ENCODE data around the gene RTN4IP1. TPM values are rescaled to one million over a fixed set of nuclear protein-coding genes. Genes with fewer than 3 reads are reported as not detected.

The RTN4IP1 gene
- total RNA-seq, 1 experiment from 2014 or later = 11.3 TPM

- DNase-seq (ENCODE audit: low read depth) = no peak
Measured at GRCh38 chr6:106522562-106523250, 106.6 kb downstream of the RTN4IP1 start.

Small RNA genes lying within 50 kb of the gene (small RNA-seq; reads per million reads assigned to genes)
- gene RNU6-527P = not detected

Other genes starting within 250 kb of the RTN4IP1 start
- gene QRSL1, start 80 bp upstream of the RTN4IP1 start, total RNA-seq (2014; rRNA removed; shearing (Covaris generic)) = 13.7 and 14.2 TPM in 2 replicates

Measured in HT1080 (cell line).